Measurements from ENCODE around the gene SLC5A2.
"Not testable (repeated sequence)": the region's sequence is repeated elsewhere in the genome, so short reads cannot be mapped to it uniquely, and the experiment has no call there.

Gene SLC5A2

GRCh38 chr16:31535737-31536136, 52.8 kb downstream of the SLC5A2 start:
- no peak for DNase-seq (ENCODE audit: low spot score)
- in situ Hi-C loops (cut with MboI; ENCODE audit: low sequenced_read_pairs, unreplicated experiment): no loop called here
- TF ChIP-seq, protein P1, sequence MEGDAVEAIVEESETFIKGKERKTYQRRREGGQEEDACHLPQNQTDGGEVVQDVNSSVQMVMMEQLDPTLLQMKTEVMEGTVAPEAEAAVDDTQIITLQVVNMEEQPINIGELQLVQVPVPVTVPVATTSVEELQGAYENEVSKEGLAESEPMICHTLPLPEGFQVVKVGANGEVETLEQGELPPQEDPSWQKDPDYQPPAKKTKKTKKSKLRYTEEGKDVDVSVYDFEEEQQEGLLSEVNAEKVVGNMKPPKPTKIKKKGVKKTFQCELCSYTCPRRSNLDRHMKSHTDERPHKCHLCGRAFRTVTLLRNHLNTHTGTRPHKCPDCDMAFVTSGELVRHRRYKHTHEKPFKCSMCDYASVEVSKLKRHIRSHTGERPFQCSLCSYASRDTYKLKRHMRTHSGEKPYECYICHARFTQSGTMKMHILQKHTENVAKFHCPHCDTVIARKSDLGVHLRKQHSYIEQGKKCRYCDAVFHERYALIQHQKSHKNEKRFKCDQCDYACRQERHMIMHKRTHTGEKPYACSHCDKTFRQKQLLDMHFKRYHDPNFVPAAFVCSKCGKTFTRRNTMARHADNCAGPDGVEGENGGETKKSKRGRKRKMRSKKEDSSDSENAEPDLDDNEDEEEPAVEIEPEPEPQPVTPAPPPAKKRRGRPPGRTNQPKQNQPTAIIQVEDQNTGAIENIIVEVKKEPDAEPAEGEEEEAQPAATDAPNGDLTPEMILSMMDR (IDR thresholded peaks at IDR 0.05; ENCODE audit: borderline replicate concordance, control extremely low read depth, extremely low read depth, insufficient read depth, missing control alignments): no peak

GRCh38 chr16:31536804-31537361, 54.0 kb downstream of the SLC5A2 start:
- TF ChIP-seq, protein P1 (IDR thresholded peaks at IDR 0.05; ENCODE audit: borderline replicate concordance, control extremely low read depth, extremely low read depth, insufficient read depth, missing control alignments): no peak
- in situ Hi-C loops (cut with MboI; ENCODE audit: low sequenced_read_pairs, unreplicated experiment): no loop called here
- no peak for DNase-seq (ENCODE audit: low spot score)

DNA sequence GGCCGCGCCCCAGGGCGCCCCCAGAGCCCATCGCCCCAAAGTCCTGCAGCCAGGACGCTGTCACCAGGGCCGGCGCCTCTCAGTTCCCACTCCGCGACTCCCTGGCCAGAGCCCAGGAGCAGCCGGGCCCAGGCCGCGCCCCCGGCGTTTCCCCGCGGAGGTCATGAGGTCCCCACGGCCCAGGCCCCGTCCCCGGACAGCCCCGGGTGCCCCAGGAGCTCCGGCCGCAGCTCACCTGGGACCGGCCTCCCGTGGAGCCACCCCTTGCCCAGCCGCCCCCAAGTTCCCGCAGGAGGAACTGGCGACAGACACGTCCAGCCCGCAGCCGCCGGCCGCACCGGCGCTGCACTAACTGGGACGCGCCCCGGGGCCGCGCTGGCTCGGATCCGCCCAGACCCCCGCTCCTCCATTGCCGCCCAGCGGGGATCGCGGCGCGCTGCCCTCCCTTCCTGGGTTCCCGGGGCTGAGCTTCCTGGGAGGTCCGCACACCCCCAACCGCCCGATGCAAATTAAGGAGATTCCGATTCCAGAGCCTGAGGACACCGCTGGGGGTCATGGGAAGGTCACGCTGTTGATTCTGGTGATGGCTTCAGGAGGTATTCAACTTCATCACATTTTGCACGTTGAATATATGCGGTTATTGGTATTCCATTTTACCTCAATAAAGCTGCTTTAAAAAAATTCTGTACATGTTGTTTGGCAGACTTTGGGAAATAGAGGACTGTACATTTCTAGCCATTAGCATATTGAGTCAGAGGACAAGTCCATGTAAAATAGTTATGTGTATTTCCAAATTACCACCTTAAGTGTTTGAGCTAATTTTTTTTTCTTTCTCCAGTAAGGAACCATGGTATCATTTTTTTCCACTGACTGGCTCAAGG, 54.7 kb downstream of the SLC5A2 start:
- in situ Hi-C loops (cut with MboI; ENCODE audit: low sequenced_read_pairs, unreplicated experiment): no loop called here
- no peak for DNase-seq (ENCODE audit: low spot score)
- TF ChIP-seq, protein P1 (IDR thresholded peaks at IDR 0.05; ENCODE audit: borderline replicate concordance, control extremely low read depth, extremely low read depth, insufficient read depth, missing control alignments): no peak

- DNase-seq (ENCODE audit: low spot score); in situ Hi-C loops (cut with MboI; ENCODE audit: low sequenced_read_pairs, unreplicated experiment): not testable (repeated sequence)
These were observed 55.3 kb downstream of the SLC5A2 start for GRCh38 chr16:31538243-31538598.

GRCh38 chr16:31539762-31540161, 56.8 kb downstream of the SLC5A2 start:
- DNase-seq (ENCODE audit: low spot score); in situ Hi-C loops (cut with MboI; ENCODE audit: low sequenced_read_pairs, unreplicated experiment): not testable (repeated sequence)

Measured in GM13976 (cell line).